HG02970 (cell line): ENCODE data around the gene FBXL16.

Source experiments
- ATAC-seq: cut with Tn5 transposase; IDR thresholded peaks from one replicate; pipeline ENCODE4 v1.9.1; 2021; ENCODE audit warnings: mild to moderate bottlenecking, moderate library complexity, moderate number of reproducible peaks; ENCODE audit not compliant: unreplicated experiment, low FRiP score

FBXL16 gene

DNA sequence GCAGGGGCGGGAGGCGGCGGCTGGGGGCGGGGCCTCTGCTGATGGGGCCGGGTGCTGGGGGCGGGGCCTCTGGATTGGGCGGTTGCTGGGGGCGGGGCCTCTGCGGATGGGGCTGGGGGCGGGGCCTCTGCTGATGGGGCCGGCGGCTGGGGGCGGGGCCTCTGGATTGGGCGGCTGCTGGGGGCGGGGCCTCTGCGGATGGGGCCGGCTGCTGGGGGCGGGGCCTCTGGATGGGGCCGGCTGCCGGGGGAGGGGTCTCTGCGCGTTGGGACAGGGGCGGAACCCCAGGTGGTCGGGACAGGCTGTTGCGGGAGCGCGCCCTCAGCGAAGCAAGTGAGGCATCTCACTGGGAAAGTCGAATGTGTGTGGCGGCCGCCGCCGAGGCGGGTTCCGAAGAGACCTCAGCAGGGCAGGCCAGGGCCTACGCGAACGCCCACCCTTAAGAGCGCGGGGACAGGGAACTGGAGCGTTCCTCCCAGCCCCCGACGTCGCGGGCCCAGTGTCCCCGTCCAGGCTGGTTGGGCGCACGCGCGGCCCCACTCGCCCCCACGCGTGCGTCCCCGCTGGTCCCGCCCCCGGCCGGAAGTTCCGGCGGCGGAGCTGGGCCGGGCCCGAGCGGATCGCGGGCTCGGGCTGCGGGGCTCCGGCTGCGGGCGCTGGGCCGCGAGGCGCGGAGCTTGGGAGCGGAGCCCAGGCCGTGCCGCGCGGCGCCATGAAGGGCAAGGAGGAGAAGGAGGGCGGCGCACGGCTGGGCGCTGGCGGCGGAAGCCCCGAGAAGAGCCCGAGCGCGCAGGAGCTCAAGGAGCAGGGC is 25.6 kb downstream of the FBXL16 start, which contains the start of gene STUB1:
TSS of gene STUB1 (plus strand) at position 597 of the 811 bp plus-strand sequence. CDS start at position 713, 116 bp downstream.
- ATAC-seq = no peak

DNA sequence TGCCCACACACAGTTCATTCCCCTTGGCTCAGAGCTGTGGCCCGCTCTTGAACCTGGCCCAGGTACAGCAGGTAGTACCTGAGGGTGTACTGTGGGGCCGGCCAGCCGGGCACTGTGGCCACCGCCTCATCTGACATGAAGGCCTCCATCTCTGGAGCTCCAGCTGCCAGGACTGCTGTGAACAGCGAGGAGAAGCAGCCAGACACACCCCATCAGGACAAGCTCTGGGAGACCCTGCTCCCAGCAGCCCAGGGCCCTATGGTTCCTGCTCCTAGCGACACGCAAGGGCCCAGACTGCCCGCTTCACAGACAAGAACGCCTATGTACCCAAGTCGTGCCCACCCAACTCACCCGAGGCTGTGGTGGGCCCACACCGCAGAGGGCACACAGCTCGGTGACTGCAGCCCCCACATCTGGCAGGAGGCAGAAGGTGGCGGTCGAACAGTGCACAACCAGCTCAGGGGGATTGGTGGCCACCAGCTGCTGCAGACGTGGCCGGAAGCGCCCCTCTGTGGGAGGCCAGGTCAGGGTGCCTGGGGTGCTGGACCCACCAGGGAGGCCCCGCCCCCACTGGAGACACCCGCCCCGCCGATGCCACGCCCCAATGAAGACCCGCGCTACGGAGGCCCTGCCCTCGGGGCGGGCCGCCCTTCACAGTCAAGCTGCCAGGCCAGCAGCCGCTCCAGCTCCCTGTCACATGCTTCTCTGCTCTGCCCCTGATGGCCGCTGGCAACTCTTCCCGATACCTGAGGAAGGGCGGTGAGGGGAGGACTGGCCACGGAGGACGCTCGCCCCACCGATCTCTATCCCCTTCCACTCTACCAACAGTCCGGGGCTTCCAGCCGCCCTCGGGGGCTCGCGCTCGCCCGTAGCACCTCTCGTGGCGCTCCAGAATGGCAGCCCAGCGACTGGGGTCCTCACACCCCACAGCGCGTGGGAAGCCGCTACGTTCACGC is 26.5 kb downstream of the FBXL16 start:
- ATAC-seq = no peak

DNA sequence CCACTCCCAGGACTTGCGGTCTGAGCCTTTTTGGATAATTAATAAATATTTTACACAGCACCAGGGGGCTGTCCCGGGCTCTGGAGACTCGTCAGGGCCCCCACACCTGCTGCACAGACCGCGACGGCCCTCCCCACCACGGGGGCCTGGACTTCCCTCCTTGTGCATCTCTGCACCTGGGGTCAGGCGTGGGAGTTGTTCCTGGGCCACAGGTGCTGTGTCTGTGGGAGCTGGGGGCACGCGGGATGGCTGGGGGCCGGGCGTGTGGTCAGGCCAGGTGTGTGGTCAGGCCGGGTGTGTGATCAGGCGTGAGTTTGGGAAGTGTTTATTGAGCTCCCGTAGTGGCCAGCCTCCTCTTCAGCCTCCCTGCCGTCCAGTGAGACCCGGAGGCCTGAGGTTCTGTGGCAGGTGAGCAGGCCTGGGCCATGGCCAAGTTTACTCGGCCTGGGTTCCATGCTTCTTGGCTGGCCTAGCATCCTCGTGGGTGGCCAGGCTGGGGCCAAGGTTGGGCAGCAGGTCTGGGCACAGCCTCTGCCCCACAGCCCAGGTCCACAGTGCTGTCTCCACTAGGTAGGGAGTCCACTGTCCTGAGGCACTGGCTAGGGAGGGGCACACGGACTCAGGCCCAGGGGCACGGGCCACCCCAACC is 27.3 kb downstream of the FBXL16 start:
- ATAC-seq = no peak

DNA sequence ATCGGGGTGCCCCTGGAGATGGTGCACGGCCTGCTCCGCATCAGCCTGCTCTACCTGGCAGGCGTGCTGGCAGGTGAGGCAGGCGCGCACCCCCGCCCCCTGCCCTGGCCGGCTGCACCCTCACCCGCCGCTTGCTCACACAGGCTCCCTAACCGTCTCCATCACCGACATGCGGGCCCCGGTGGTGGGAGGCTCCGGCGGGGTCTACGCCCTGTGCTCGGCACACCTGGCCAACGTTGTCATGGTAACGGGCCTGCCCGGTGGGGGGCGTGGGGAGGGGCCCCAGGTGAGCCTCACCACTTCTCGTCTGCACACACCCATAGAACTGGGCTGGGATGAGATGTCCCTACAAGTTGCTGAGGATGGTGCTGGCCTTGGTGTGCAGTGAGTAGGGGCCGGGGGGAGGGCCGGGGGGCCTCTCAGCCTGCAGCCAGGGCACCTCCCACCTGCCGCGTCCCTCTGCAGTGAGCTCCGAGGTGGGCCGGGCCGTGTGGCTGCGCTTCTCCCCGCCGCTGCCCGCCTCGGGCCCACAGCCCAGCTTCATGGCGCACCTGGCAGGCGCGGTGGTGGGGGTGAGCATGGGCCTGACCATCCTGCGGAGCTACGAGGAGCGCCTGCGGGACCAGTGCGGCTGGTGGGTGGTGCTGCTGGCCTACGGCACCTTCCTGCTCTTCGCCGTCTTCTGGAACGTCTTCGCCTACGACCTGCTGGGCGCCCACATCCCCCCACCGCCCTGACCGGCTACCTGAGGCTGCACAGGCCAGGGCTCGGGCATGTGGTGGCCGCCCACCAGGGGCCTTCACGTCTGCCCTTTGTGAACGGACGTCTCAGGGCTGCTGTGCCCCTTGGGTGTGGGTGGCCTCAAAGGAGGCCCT is 28.0 kb downstream of the FBXL16 start:
- no peak for ATAC-seq

DNA sequence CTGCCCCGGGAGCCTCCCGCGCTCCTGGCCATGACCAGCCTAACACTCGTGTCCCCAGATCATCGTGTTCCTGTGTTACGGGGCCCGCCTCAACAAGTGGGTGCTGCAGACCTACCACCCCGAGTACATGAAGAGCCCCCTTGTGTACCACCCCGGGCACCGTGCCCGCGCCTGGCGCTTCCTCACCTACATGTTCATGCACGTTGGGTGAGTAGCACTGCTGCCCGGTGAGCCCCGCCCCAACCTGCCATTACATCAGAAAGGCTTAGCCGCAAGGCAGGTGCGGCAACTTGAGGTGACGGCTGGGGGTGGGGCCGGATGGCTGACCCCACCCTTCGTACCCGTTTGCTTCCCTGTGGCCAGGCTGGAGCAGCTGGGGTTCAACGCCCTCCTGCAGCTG is 28.7 kb downstream of the FBXL16 start:
- ATAC-seq = no peak

DNA sequence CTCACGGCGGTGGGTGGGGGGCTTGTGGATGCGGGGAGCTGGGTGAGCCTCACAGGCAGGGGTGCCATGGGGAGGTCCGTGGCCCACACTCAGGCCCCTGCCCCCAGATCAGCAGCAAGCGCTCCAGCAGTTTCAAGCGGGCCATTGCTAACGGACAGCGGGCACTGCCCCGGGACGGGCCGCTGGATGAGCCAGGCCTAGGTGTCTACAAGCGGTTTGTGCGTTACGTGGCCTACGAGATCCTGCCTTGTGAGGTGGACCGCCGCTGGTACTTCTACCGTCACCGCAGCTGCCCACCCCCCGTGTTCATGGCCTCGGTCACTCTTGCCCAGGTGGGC is 29.1 kb downstream of the FBXL16 start:
- no peak for ATAC-seq

DNA sequence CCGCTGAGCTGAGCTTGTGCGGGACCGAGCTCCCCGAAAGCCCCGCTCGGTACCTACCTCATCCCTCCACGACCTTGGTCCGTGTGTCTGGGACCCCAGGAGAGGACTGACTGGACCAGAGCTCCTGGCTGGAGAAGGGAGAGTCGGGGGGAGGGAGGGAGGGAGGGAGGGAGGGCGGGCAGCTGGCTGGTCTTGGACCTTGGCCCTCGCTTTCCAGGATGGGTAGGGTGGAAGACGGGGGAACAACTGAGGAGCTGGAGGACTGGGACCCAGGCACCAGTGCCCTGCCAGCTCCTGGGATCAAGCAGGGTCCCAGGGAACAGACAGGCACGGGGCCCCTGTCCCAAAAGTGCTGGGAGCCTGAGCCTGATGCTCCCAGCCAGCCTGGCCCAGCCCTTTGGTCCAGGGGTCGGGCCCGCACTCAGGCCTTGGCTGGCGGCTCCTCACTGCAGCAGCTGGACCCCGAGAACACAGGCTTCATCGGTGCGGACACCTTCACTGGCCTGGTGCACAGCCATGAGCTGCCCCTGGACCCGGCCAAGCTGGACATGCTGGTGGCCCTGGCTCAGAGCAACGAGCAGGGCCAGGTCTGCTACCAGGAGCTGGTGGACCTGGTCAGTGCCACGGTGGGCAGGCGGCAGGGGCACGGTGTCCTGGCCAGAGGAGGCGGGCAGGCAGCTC is 29.6 kb downstream of the FBXL16 start:
- ATAC-seq = no peak

DNA sequence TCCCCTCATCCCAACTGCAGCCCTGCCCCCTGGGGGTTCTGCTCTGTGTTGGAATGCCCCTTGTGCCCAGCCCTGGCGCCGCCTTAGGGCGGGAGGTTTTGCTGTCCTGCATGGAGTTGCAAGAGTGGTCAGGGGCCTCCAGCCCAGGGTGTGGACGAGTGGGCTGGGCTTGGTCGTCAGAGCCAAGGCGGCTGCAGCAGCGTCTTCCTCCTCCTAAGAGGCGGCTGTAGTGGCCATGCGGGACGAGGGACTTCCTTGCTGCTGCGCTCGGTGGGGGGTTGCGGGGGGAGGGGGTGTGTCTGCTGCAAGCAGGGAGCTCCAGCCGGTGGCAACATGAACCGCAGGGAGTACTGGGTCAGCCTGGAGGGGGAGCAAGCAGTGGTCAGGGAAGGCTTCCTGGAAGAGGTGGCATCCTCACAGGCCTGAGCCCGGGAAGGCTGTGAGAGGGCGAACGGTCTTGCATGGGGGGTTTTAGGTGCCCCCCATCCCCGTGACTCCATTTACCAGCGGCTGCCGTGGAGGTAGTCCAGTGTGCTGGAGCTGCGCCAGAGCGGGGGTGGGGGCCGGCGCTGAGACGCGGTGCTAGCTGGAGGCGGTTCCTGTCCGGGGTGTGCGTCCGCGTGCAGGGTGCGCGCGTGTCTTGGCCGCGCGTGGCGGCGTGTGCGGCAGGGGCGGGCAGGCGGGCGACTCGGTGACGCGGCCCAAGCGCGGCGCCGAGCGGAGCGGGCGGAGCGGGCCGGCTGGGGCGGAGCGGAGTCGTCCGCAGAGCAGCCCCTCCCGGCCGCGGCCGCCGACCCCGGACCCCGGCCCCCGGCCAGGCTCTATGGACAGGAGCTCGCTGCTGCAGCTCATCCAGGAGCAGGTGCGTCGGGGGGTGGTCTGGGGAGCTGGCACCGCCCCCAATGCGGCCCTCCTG is 30.4 kb downstream of the FBXL16 start, which contains the start of gene RHBDL1:
TSS of gene RHBDL1 (plus strand) at position 704 of the 916 bp plus-strand sequence. CDS start at position 824, 120 bp downstream.
- no peak for ATAC-seq

DNA sequence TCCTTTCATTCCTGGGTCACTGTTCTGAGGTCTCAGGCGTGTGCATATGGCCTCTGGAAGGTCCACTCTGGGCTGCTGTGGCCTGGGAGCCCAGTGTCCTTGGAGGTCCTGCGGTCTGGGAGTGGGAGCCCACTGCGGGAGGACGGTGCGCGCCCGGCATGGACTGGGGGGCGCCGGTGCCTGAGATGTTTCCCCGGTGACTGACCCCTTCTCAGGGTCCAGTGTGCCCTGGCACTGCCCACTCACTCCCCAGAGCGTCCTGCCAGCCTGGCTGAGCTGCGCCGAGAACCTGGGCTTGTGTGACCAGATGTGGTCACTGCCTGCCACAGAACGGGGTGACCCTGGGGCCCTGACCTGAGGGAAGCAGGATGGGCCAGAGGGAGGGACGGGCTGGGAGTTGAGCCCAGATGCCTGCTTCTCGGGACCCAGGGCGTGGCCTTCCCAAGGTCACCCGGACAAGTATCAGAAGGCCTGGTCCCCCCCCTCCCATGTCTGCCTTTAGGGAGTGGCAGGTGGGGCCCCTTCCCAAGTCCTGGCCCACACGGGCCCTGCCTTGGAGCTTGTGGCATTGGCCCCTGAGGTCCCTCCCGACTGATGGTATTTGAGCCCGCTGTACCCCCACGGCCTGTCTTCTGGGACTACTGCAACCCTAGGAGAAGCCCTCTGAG is 31.3 kb downstream of the FBXL16 start:
- no peak for ATAC-seq

DNA sequence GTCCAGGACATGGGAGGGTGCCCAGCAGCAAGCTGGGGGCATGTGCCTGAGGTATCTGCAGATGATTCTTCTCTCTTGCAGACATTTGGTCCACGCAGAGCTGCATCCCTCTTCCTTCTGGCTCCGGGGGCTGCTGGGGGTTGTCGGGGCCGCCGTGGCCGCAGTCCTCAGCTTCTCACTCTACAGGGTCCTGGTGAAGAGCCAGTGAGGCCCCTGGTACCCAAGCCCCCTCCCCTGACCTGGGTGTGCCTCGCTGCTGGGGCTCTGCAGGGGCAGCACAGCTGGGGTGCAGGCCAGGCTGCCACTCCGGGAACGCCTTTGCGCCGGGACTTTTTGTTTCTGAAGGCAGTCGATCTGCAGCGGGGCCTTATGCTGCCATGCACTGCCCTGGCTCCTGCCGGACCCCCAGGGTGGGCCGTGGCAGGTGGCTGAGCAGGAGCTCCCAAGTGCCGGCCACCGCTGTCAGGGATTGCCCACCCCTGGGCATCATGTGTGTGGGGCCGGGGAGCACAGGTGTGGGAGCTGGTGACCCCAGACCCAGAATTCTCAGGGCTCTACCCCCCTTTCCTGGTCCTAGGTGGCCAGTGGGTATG is 32.1 kb downstream of the FBXL16 start:
- ATAC-seq = no peak

DNA sequence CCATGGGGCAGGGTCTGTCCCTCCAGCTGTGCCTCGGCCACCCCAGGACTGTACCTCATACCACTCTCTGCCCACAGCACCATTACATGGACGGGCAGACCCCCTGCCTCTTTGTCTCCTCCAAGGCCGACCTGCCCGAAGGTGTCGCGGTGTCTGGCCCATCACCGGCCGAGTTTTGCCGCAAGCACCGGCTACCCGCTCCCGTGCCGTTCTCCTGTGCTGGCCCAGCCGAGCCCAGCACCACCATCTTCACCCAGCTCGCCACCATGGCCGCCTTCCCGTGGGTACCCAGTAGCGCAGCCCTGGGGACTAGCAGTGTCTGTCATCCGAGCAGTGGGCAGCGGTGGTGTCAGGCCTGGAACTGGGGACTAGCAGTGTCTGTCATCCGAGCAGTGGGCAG is 32.8 kb downstream of the FBXL16 start:
- no peak for ATAC-seq

DNA sequence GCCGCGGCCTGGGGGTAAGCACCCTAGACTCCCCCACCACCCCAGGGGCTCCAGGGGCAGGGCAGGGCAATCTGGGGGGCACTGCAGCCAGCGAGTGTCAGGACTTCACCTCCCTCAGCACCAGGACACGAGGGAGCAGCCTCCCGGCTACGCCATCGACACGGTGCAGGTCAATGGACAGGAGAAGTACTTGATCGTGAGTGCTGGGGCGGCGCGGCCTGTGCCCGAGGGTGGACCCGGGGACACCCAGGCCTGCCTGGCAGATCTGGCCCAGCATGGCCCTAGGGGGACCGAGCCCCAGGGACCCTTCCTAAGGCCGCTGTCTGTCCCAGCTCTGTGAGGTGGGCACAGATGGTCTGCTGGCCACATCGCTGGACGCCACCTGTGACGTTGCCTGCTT is 33.2 kb downstream of the FBXL16 start:
- no peak for ATAC-seq

DNA sequence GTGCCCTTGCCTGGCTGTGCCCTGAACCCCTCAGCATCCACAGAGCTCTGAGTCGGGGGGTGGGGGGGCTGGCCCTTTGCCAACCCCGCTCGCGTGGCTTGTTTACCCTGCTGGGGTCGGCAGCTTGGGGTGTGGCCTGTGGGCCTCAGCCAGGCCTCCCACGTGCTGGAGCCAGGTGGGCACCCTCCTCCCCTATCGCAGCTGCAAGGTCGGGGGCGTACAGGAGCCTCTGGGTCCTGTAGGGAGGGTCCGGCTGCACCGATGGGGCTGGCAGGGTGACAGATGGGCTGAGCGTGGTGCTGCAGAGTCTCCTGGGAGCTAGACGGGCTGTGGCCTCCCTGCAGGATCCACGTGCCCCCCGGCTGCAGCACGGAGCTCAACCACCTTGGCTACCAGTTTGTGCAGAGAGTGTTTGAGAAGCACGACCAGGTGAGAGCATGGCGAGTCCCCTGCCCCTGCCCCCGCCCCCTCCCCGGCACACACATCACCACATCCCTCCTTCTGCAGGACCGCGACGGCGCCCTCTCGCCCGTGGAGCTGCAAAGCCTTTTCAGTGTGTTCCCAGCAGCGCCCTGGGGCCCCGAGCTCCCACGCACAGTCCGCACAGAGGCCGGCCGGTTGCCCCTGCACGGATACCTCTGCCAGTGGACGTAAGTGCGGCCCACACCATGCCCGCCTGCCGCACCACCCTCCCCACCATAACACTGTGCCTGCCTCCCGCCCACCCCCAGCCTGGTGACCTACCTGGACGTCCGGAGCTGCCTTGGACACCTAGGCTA is 34.1 kb downstream of the FBXL16 start:
- no peak for ATAC-seq

DNA sequence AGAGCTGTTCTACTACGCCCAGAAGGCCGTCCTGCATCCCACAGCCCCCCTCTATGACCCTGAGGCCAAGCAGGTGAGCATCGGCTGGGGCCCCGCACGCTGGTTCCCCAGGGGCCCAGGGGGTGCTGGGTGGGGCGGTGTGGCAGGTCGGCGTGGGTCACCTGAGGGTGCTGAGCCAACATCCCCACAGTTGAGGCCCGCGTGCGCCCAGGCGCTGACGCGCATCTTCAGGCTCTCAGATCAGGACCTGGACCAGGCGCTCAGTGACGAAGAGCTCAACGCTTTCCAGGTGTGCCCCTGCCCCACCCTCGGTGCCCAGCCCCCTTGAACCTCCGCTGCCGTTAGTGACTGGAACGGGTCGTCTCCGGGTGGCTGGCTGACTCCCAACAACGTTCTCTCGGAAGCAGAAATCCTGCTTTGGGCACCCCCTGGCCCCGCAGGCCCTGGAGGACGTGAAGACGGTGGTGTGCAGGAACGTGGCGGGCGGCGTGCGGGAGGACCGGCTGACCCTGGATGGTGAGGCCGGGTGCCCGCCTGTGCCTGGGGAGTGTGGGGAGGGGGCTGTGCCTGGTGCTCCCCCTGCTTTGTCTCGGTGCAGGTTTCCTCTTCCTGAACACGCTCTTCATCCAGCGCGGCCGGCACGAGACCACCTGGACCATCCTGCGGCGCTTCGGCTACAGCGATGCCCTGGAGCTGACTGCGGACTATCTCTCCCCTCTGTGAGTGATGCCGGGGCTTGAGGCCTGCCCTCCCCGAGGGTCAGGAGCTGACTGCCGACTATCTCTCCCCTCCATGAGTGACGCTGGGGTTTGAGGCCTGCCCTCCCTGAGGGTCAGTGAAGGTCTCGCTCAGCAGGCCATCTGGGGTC is 34.9 kb downstream of the FBXL16 start:
- no peak for ATAC-seq

DNA sequence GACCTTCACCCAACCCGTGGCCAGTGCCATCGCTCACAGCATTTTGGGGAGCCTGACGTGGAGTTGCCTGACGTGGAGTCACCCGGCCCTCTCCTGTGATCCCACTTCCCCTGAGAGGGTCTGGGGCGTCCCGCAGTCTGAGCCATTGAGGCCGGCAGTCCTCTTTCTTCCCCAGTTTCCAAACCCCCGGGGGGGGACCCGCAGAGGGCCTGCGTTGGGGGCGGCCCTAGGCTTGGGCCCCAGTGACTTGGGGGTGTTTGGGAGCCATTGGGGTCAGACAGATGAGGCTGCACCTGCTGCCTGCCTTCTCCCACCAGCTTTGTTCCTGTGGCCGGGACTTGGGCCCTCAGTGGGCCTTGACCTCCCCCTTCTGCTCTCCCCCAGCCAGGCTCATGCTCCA is 35.9 kb downstream of the FBXL16 start:
- ATAC-seq = no peak
